Endometrium (tissue), 2 donors: ENCODE data around the gene AGFG1.

Source experiments
- FAIRE-seq: peaks from 2 replicates; lab custom pipeline; 2012; peaks lifted over from hg19 to GRCh38; lab: Jason Lieb, UNC
- donor health status: control.
- donor health status: control.

The AGFG1 gene

GRCh38 chr2:227471924-227472264 is at the start of gene AGFG1:
Gene AGFG1, plus strand, starts transcription at chr2:227472156. Its CDS starts 266 bp downstream, at chr2:227472422.
- no peak for FAIRE-seq

- no peak for FAIRE-seq
Observed at GRCh38 chr2:227423656-227424499, 48.1 kb upstream of the AGFG1 start.

GRCh38 chr2:227428731-227429285 is 43.1 kb upstream of the AGFG1 start:
- FAIRE-seq = no peak

- no peak for FAIRE-seq
Observed at GRCh38 chr2:227430639-227431038, 41.3 kb upstream of the AGFG1 start.

- FAIRE-seq = no peak
Observed at GRCh38 chr2:227433171-227433570, 38.8 kb upstream of the AGFG1 start.

GRCh38 chr2:227436436-227437174 is 35.4 kb upstream of the AGFG1 start:
- FAIRE-seq = no peak

- no peak for FAIRE-seq
Observed at GRCh38 chr2:227439214-227439613, 32.7 kb upstream of the AGFG1 start.

- FAIRE-seq = no peak
Observed at GRCh38 chr2:227442639-227443038, 29.3 kb upstream of the AGFG1 start.

- no peak for FAIRE-seq
Observed at GRCh38 chr2:227443889-227444568, 27.9 kb upstream of the AGFG1 start.

GRCh38 chr2:227447606-227448005 is 24.4 kb upstream of the AGFG1 start:
- no peak for FAIRE-seq

GRCh38 chr2:227450311-227450841 is 21.6 kb upstream of the AGFG1 start:
- FAIRE-seq = no peak

- FAIRE-seq = no peak
Observed at GRCh38 chr2:227450926-227451654, 20.9 kb upstream of the AGFG1 start.

- FAIRE-seq = no peak
Observed at GRCh38 chr2:227451655-227451992, 20.3 kb upstream of the AGFG1 start.

GRCh38 chr2:227453810-227454209 is 18.1 kb upstream of the AGFG1 start:
- FAIRE-seq = no peak

- FAIRE-seq = no peak
Observed at GRCh38 chr2:227454323-227454860, 17.6 kb upstream of the AGFG1 start.

- FAIRE-seq = no peak
Observed at GRCh38 chr2:227455200-227455599, 16.8 kb upstream of the AGFG1 start.

GRCh38 chr2:227456102-227456501 is 15.9 kb upstream of the AGFG1 start:
- no peak for FAIRE-seq

- no peak for FAIRE-seq
Observed at GRCh38 chr2:227456772-227457171, 15.2 kb upstream of the AGFG1 start.

GRCh38 chr2:227460070-227460485 is 11.9 kb upstream of the AGFG1 start:
- FAIRE-seq = no peak

GRCh38 chr2:227460833-227461232 is 11.1 kb upstream of the AGFG1 start:
- FAIRE-seq = no peak

GRCh38 chr2:227461811-227462461 is 10.0 kb upstream of the AGFG1 start:
- no peak for FAIRE-seq
